Suppressor macrophage treated with lipopolysaccharide for 4 hours (primary cell): ENCODE results near the gene GCAT.

Experiments
- DNase-seq: peaks from one replicate; pipeline ENCODE4 v3.0.0-alpha.2; 2020

GCAT gene

DNA sequence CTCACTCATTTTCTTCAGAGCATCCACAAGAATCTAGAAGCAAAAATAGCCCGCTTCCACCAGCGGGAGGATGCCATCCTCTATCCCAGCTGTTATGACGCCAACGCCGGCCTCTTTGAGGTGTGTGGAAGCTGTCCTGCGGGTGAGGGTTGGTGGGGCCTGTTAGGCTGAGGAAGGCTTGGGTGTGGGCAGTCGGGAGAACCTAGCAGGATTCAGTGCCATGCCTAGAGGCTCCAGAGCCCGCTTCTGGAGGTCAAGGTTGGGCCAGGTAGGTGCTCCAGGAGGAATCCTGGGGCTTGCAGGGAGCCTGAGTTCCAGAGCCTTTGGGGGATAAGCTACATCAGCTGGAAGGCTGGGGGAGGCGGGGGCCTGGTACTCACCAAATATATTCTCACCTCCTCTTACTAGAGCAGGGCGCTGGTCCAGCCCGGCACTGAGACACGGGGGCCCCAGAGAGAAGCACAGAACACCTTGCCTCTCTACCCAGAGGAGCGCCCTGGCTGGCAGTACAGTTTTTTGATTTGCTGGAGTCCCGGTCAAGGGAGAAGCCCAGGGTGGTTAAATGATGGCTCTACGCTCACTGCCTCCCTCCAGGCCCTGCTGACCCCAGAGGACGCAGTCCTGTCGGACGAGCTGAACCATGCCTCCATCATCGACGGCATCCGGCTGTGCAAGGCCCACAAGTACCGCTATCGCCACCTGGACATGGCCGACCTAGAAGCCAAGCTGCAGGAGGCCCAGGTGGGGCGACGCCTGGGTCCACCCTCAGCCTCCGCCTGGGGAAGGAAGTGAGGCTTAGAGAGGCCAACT is 5.3 kb downstream of the GCAT start:
- DNase-seq: no peak

DNA sequence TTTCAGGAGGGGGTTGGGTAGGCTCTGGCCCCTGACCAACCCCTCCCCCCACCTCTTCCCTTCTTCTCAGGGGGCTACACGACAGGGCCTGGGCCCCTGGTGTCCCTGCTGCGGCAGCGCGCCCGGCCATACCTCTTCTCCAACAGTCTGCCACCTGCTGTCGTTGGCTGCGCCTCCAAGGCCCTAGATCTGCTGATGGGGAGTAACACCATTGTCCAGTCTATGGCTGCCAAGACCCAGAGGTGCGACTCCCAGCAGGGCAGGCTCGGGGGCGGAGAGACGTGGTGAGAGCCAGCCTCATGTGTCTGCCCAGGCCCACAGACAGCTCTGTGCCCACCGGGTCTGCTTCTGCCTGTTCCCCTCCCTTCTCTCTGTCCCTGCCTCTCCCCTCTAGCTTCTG is 7.9 kb downstream of the GCAT start:
- DNase-seq: no peak

GRCh38 chr22:37816543-37817180 is 8.9 kb downstream of the GCAT start:
- DNase-seq: no peak

- peak; percentile 88 for DNase-seq
Observed at GRCh38 chr22:37817705-37818408, 10.1 kb downstream of the GCAT start.

GRCh38 chr22:37818409-37819104 is 10.8 kb downstream of the GCAT start:
- peak; percentile 74 for DNase-seq

DNA sequence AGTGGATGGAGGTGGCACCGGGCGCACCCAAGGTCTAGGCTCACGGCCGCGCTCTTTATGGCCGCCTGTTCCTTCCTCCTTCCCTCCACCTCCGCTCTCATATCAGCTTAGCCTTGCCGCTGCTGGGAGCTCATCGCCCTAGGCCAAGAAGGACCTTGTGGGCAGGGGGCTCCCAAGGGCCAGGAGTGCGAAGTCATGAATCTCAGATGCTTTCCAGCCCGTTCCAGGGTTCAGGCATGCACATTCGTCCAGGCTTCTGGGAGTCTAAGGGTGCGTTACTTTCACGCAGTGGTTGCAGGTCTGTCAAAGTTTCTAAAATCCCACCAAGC is 11.3 kb downstream of the GCAT start:
- DNase-seq: no peak

GRCh38 chr22:37820350-37820749 is 12.6 kb downstream of the GCAT start:
- DNase-seq: no peak

DNA sequence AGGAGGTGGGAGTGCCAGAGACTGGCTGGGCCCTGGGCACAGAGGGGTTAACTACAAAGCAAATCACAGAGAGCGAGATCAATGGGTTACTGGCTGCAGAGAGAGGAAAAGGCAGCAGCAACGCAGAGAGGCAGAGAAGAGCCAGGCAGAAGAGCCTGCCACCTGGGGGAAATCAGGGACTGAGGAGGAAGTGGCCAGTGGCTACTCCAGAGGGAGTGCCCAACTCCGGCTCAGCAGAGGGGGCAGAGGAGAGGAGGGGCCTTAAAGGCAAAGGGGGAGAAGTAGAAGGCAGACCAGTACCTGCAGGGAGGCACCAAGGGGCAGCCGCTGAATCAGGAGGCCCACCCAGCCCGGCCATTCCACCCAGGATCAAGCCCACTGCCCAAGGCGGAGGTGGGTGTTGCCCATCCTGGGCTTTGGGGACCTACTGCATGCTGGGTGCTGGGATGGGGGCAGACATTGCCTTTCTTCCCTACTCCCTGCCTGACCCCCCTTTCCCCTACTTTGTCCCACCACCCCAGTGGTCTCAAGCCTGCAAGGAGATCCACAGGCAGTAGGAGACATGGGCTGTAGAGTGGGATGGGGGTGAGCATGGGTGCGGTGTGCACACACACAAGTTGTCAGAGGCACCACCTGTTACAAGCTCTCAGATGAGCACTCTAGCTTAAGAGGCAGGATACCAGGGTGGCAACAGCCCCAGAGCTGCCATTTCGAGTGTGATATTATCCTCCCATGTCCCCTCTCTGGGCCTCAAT is 14.5 kb downstream of the GCAT start:
- no peak for DNase-seq

DNA sequence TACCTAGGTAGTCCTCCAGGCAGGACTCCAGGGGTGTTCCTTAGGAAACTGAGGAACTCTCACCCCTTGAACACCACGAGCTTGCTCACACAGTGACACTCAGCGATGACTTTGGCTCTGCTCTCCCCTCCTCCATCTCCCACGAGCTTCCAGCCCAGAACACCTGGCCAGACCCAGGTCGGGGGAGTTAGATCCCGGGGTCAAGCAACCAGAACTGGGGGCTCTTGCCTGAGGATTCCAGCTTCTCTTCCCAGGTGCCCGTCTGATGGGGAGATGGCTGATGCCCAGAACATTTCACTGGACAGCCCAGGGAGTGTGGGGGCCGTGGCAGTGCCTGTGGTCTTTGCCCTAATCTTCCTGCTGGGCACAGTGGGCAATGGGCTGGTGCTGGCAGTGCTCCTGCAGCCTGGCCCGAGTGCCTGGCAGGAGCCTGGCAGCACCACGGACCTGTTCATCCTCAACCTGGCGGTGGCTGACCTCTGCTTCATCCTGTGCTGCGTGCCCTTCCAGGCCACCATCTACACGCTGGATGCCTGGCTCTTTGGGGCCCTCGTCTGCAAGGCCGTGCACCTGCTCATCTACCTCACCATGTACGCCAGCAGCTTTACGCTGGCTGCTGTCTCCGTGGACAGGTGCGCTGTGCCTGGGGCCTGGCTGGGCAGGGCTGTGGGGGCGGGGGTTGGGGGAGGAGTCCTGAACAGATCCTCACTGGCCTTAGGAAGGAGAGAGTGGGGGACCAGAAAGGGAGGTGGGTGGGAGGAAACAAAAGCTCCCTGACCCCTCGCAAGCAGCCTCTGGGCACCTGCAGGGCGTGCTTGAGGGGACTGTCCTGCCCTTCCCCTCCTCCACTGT is 15.6 kb downstream of the GCAT start, which contains the start of gene GALR3:
TSS of gene GALR3 (plus strand) at position 249 of the 852 bp plus-strand sequence. CDS start at position 274, 25 bp downstream.
- DNase-seq: no peak

DNA sequence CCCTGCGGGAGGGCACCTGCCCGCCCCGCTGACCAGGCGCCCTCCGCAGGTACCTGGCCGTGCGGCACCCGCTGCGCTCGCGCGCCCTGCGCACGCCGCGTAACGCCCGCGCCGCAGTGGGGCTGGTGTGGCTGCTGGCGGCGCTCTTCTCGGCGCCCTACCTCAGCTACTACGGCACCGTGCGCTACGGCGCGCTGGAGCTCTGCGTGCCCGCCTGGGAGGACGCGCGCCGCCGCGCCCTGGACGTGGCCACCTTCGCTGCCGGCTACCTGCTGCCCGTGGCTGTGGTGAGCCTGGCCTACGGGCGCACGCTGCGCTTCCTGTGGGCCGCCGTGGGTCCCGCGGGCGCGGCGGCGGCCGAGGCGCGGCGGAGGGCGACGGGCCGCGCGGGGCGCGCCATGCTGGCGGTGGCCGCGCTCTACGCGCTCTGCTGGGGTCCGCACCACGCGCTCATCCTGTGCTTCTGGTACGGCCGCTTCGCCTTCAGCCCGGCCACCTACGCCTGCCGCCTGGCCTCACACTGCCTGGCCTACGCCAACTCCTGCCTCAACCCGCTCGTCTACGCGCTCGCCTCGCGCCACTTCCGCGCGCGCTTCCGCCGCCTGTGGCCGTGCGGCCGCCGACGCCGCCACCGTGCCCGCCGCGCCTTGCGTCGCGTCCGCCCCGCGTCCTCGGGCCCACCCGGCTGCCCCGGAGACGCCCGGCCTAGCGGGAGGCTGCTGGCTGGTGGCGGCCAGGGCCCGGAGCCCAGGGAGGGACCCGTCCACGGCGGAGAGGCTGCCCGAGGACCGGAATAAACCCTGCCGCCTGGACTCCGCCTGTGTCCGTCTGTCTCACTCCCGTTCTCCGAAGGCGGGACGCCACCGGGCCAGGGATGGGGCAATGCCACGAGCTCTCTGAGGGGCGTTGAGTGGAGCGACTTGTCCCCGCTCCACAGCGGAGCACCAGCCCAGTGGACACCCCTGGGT is 17.2 kb downstream of the GCAT start:
- peak; percentile 6 for DNase-seq

- DNase-seq: no peak
Observed at GRCh38 chr22:37827056-37827455, 19.3 kb downstream of the GCAT start.

DNA sequence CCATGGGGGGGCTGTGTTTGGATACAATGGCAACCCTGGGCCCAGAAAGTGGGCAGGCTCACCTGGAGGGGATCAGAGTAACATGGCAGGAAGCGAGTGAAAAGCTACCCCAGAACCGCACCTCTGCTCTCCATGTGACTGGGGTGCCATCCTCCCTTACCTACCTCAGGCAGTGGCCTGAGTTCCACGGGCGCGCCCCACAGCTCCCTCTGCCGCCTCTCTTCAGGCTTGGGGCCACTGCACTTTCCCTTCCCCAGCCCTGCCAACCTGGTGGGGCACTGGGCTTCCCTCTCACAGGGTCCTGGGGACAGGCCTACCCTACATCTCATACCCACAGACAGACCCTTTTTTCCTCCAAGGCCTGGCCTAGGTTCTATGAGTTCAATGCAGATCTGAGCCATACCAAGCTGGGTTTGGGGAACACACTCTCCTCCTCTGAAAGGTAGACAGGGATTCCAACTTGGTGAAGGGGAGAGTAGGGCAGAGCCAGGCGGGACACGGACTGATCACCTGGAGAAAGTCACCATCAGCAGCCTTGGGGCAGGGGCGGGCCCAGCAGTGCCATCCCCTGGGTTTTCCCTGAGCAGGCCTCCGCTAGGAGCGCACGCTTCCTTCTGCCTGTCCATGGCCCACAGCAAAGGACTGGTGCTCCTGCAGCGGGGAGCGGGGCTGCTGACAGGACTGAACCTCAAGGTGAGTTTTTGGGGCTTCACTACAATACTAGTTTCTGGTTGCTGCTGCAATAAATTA is 22.5 kb downstream of the GCAT start:
- DNase-seq: no peak

DNA sequence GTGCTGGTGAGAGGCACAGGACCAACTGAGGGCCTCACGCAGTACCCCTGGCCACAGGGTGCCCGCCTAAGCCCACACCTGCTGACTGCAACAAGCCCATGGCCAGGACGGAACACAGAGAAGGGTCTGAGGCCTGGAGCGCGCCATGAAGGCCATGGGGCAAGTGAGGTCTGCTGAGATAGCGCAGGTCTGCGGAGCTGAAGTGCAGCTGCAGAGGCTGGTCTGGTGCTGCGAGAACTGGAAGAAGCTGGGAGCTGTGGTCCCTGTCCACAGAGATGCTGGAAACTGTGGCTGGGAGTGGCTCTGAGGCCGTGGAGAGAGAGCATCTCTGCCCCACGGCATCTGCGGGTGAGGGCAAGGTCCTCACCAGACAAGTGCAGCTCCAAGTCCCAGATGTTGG is 23.7 kb downstream of the GCAT start:
- no peak for DNase-seq

GRCh38 chr22:37832022-37832857 is 24.5 kb downstream of the GCAT start:
- no peak for DNase-seq

- no peak for DNase-seq
Observed at GRCh38 chr22:37842015-37842793, 34.5 kb downstream of the GCAT start.

DNA sequence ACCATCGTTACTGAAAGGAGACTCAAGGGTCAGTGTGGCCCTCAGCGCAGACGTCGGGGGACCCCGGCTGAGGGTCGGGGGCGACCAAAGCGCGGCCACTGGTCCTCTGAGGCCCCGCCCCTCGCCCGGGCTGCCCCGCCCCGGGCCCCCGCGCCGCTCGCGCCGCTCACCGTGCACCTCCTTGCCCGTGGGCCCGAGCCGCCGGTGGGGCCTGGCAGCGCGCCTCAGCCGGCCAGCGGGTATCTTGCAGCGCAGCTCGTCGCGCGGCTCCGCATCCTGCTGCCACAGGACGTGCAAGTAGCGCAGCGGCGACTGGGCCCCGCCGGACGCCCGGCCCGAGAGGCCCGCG is 36.0 kb downstream of the GCAT start:
- DNase-seq: peak; percentile 35

GRCh38 chr22:37844904-37845329 is 37.2 kb downstream of the GCAT start:
- DNase-seq: peak; percentile 30

DNA sequence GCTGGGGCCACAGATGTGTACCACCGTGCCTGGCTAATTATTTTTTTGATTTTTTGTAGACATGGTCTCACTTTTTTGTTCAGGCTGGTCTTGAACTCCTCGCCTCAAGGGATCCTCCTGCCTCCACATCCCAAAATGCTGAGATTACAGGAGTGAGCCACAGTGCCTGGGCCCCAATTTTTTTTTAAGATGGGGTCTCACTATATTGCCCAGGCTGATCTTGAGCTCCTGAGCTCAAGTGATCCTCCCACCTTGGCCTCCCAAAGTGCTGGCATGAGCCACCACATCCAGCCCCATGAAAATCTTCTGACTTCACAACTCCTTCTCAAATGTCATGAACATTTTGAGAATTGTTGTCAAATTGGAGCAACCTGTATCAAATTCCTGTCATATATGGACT is 38.7 kb downstream of the GCAT start:
- no peak for DNase-seq
